HG03060 (cell line): Measurements from ENCODE around the gene RNF19B.

Experiments used
- ATAC-seq: cut with Tn5 transposase; IDR thresholded peaks from one replicate; pipeline ENCODE4 v1.9.1; 2021; ENCODE audit warnings: low read depth, moderate number of reproducible peaks; ENCODE audit not compliant: unreplicated experiment

The RNF19B gene

DNA sequence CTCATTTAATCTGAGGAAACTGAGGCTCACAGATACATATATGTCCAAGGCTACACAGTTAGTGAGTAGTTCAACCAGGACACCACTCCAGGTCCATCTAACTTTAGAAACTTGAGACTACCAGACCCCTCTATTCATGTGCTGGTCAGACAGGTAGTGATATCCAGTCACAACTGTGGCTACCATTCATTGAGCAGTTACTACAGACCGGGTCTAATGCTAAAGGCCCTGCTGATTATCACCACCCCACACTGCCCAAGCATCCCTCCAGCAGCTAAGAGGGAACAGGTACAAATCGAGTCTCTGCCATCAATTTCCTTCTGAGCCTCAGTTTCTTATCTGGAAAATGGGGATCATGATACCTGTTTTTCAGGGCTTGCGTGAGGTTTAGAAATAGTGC, 73.0 kb downstream of the RNF19B start:
- ATAC-seq: no peak

DNA sequence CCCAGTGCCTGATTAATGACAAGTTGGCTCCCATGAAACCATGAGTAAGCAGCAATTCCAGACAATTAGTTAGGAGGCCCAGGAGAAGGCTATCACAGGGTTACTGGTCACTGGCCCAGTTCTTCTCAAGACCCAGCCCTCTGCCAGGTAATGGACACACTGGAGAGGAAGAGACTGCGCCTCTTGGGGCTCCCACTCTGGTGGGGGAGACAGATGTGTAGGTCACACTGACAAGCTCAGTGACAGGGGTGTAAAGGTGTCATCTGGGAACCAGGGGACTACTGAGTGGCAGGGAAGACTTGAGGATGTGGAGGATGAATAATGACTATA, 73.4 kb downstream of the RNF19B start:
- no peak for ATAC-seq

- no peak for ATAC-seq
These were observed 73.9 kb downstream of the RNF19B start for GRCh38 chr1:32890516-32891240.

- no peak for ATAC-seq
These were observed 74.8 kb downstream of the RNF19B start for GRCh38 chr1:32889731-32890278.

DNA sequence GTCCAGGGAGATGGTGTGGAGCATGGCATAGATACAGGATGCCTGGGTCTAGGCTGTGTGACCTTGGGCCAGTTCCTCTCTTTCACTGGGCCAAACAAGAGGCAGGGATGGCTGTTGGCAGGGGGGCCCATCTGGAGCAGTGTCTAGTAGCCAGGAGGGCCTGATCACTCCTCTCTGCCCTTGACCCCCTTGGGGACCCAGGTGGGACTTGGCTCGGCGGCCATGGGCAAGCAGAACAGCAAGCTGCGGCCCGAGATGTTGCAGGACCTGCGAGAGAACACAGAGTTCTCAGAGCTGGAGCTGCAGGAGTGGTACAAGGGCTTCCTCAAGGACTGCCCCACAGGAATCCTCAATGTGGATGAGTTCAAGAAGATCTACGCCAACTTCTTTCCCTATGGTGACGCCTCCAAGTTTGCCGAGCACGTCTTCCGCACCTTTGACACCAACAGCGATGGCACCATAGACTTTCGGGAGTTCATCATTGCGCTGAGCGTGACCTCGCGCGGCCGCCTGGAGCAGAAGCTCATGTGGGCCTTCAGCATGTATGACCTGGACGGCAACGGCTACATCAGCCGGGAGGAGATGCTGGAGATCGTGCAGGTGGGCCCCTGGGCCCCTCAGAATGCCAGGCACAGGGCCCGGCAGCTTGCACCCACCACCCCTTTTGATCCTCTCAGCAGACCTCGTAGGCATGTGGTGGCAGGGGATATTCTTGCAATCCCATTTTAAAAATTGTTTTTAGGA, 75.8 kb downstream of the RNF19B start:
- ATAC-seq: no peak

DNA sequence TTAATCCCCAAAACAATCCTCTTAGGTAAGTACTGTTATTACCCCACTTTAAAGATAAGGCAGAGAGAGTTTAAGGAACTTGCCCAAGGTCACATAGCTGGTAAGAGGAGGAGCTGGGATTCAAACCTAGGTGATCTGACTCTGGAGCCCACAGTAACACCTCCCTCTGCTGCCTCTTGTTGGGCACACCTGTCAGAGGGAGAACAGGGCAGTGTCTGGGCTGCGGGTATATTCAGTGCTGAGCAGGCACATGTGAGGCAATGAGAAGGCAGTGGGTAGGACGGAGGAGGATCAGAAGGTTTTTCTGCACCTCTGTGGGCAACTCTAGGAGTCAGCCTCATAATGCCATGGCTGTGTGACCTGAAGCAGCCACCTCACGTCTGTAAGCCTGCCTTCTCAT, 76.5 kb downstream of the RNF19B start:
- no peak for ATAC-seq

- no peak for ATAC-seq
These were observed 77.0 kb downstream of the RNF19B start for GRCh38 chr1:32887623-32888022.

GRCh38 chr1:32886828-32887414, 77.7 kb downstream of the RNF19B start:
- ATAC-seq: no peak
